Neural progenitor cell (in vitro differentiated cells): Measurements from ENCODE around the gene OVOL3. TPM values are rescaled to one million over a fixed set of nuclear protein-coding genes. Genes with fewer than 3 reads are reported as not detected.

ENCODE experiments used
- DNase-seq: peaks from one replicate; pipeline ENCODE4 v3.0.0-alpha.2; 2016; ENCODE audit warnings: low spot score
- H2AFZ ChIP-seq: fragments of 200-600 bp; sonication (generic); replicated peaks from 2 replicates; pipeline ENCODE4 v1.6.1; 2016; ENCODE audit warnings: antibody characterized with exemption
- H3F3A ChIP-seq: fragments of 200-600 bp; sonication (generic); 2 replicates; pipeline ENCODE4 v1.6.1; 2016; ENCODE audit warnings: antibody characterized with exemption, low read depth
- H3K27ac ChIP-seq: fragments of 200-600 bp; sonication (generic); 2 replicates; pipeline ENCODE4 v1.5.1; 2016; ENCODE audit warnings: mild to moderate bottlenecking
- H3K27me3 ChIP-seq: fragments of 200-600 bp; sonication (generic); 2 replicates; pipeline ENCODE4 v1.6.1; 2016; ENCODE audit warnings: mild to moderate bottlenecking, moderate library complexity
- H3K36me3 ChIP-seq: fragments of 200-600 bp; sonication (generic); 2 replicates; pipeline ENCODE4 v1.5.1; 2016
- H3K4me1 ChIP-seq: fragments of 200-600 bp; sonication (generic); 2 replicates; pipeline ENCODE4 v1.6.1; 2016; ENCODE audit warnings: mixed run types
- H3K4me2 ChIP-seq: fragments of 200-600 bp; sonication (generic); 2 replicates; pipeline ENCODE4 v1.6.1; 2016
- H3K4me3 ChIP-seq: fragments of 200-600 bp; sonication (generic); 2 replicates; pipeline ENCODE4 v1.5.1; 2016
- H3K79me2 ChIP-seq: fragments of 200-600 bp; sonication (generic); 2 replicates; pipeline ENCODE4 v1.6.1; 2016; ENCODE audit warnings: low read depth
- H3K9ac ChIP-seq: fragments of 200-600 bp; sonication (generic); 2 replicates; pipeline ENCODE4 v1.6.1; 2016
- H3K9me3 ChIP-seq: fragments of 200-600 bp; sonication (generic); 2 replicates; pipeline ENCODE4 v1.5.1; 2016; ENCODE audit warnings: low read depth
- H4K20me1 ChIP-seq: fragments of 200-600 bp; sonication (generic); 2 replicates; pipeline ENCODE4 v1.6.1; 2016; ENCODE audit warnings: low read depth
- H3K27ac Mint-ChIP-seq: 3 replicates; pipeline ENCODE4 v1.8.0; 2021; ENCODE audit warnings: mixed read lengths
- H3K27me3 Mint-ChIP-seq: 2 replicates; pipeline ENCODE4 v1.8.0; 2022; ENCODE audit warnings: low read depth, mild to moderate bottlenecking, inconsistent platforms, moderate library complexity, mixed read lengths; ENCODE audit not compliant: insufficient read depth
- H3K36me3 Mint-ChIP-seq: 3 replicates; pipeline ENCODE4 v1.8.0; 2021; ENCODE audit warnings: mixed read lengths
- H3K4me1 Mint-ChIP-seq: 3 replicates; pipeline ENCODE4 v1.8.0; 2021; ENCODE audit warnings: mixed read lengths
- H3K4me3 Mint-ChIP-seq: 3 replicates; pipeline ENCODE4 v1.8.0; 2021; ENCODE audit warnings: mild to moderate bottlenecking, moderate library complexity, mixed read lengths
- H3K9me3 Mint-ChIP-seq: 3 replicates; pipeline ENCODE4 v1.8.0; 2020; ENCODE audit warnings: mixed read lengths
- EZH2 ChIP-seq: fragments of 200-600 bp; sonication (generic); IDR thresholded peaks from 2 replicates; pipeline ENCODE4 v1.6.1; 2017; ENCODE audit warnings: antibody characterized with exemption, mild to moderate bottlenecking, moderate library complexity
- EZH2phosphoT487 ChIP-seq: fragments of 200-600 bp; sonication (generic); IDR thresholded peaks from 2 replicates; pipeline ENCODE4 v1.6.1; 2017; ENCODE audit warnings: antibody characterized with exemption
- total RNA-seq: library from RNA; depleted of rRNA; stranded (reverse); fragments of >200 nt; gene quantifications from 2 replicates; pipeline ENCODE4 v1.2.3, GENCODE V29; 2015; ENCODE audit warnings: low replicate concordance
- TF ChIP-seq, protein P1 (sequence below): fragments of 200-600 bp; sonication (generic); IDR thresholded peaks from 2 replicates; pipeline ENCODE4 v1.5.1; 2017; ENCODE audit warnings: antibody characterized with exemption, mild to moderate bottlenecking

The OVOL3 gene
- total RNA-seq, 1 donor from 2014 or later = not detected

GRCh38 chr19:36112678-36113077 lies 1.7 kb downstream of the OVOL3 start:
- H2AFZ ChIP-seq = no peak overlapping the region
- no peak overlapping the region for H3K9ac ChIP-seq
- no peak overlapping the region for H3K4me2 ChIP-seq
- no peak overlapping the region for H3K27ac Mint-ChIP-seq
- peaks cover 7% of the 10 kb centered on the region for H3K36me3 Mint-ChIP-seq
- DNase-seq = no peak
- H3K4me1 ChIP-seq = peaks cover 23% of the 10 kb centered on the region
- no peaks in the 10 kb centered on the region for H3K9me3 ChIP-seq
- H3K4me3 ChIP-seq = no peak overlapping the region
- H3F3A ChIP-seq = peaks cover 41% of the 10 kb centered on the region
- H4K20me1 ChIP-seq = peaks cover 17% of the 10 kb centered on the region
- H3K36me3 ChIP-seq = no peaks in the 10 kb centered on the region
- H3K9me3 Mint-ChIP-seq = no peaks in the 10 kb centered on the region
- peaks cover 10% of the 10 kb centered on the region for H3K27me3 Mint-ChIP-seq
- H3K79me2 ChIP-seq = peaks cover 29% of the 10 kb centered on the region
- H3K4me3 Mint-ChIP-seq = peak overlapping the region; percentile 96
- TF ChIP-seq, protein P1, sequence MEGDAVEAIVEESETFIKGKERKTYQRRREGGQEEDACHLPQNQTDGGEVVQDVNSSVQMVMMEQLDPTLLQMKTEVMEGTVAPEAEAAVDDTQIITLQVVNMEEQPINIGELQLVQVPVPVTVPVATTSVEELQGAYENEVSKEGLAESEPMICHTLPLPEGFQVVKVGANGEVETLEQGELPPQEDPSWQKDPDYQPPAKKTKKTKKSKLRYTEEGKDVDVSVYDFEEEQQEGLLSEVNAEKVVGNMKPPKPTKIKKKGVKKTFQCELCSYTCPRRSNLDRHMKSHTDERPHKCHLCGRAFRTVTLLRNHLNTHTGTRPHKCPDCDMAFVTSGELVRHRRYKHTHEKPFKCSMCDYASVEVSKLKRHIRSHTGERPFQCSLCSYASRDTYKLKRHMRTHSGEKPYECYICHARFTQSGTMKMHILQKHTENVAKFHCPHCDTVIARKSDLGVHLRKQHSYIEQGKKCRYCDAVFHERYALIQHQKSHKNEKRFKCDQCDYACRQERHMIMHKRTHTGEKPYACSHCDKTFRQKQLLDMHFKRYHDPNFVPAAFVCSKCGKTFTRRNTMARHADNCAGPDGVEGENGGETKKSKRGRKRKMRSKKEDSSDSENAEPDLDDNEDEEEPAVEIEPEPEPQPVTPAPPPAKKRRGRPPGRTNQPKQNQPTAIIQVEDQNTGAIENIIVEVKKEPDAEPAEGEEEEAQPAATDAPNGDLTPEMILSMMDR = no peak
- no peak for TF ChIP-seq EZH2phosphoT487
- TF ChIP-seq EZH2 = no peak
- peaks cover 24% of the 10 kb centered on the region for H3K4me1 Mint-ChIP-seq
- no peak overlapping the region for H3K27ac ChIP-seq
- H3K27me3 ChIP-seq = no peaks in the 10 kb centered on the region

DNA sequence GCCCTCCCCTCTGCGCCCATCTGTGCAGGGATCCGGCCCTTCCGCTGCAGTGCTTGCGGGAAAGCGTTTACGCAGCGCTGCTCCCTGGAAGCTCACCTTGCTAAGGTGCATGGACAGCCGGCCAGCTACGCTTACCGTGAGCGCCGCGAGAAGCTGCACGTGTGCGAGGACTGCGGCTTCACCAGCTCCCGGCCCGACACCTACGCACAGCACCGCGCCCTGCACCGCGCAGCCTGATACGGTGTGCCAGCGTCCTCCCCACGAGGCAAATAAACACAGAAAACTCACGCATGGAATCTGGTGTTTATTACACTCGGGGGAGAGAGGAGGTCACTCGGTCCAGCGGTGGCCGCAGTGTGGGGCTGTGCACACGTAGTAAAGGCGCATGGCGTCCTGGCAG lies 2.5 kb downstream of the OVOL3 start:
- Mint-ChIP-seq H3K36me3 (peaks cover 9% of the 10 kb centered on the region), H3K4me3 (peak overlapping the region; percentile 96), H3K27me3 (peaks cover 13% of the 10 kb centered on the region), H3K4me1 (peaks cover 20% of the 10 kb centered on the region), H3K27ac (no peak overlapping the region), H3K9me3 (no peaks in the 10 kb centered on the region)
- H3K27ac ChIP-seq = no peak overlapping the region
- no peaks in the 10 kb centered on the region for H3K27me3 ChIP-seq
- no peak overlapping the region for H2AFZ ChIP-seq
- H3K9me3 ChIP-seq = no peaks in the 10 kb centered on the region
- peaks cover 23% of the 10 kb centered on the region for H3K4me1 ChIP-seq
- H3F3A ChIP-seq = peaks cover 37% of the 10 kb centered on the region
- H3K4me2 ChIP-seq = peak overlapping the region; percentile 97
- no peak for TF ChIP-seq EZH2phosphoT487
- DNase-seq = no peak
- no peaks in the 10 kb centered on the region for H3K36me3 ChIP-seq
- peak overlapping the region; percentile 85 for H3K4me3 ChIP-seq
- H4K20me1 ChIP-seq = peaks cover 17% of the 10 kb centered on the region
- H3K9ac ChIP-seq = no peak overlapping the region
- peaks cover 29% of the 10 kb centered on the region for H3K79me2 ChIP-seq

DNA sequence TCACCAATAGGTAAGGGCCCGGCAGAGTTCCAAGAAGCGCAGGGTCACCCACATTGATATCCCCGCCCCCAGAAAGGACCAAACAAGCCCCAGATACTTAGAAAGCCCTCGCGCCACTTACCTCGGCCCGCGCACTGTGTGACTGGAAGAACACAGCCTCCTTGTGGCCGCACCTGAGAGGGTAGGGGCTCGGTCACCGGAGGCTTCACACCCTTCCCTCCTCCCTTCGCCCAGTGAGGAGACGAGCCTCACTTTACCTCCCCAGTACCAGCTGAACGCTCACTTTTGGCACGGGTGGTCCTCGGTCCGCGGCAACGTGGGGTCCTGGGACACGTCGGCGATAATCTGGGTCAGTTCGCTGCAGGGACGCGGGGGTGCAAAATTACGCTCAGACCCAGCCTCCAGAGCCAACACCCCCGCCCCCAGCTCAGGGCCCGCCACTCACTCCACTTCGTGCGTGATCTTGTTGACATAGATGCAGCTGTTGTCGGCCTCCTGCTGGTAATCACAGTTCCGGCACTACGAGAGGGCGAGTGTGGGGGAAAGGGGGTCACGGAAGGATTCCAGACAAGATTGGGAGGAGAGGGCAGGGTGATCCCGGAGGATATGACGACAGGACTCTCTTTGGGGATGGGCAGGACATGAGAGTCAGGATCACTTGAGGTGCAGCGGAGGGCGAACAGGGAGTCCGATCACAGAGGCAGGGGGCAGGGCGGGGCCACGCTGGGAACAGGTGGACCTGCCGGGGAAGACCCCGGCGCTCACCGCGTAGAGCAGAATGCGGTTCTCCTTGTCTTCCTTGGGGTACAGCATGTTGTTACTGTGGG lies 3.2 kb downstream of the OVOL3 start:
- H3K9ac ChIP-seq = peak overlapping the region; percentile 45
- peak overlapping the region; percentile 81 for H2AFZ ChIP-seq
- peak overlapping the region; percentile 85 for H3K4me3 ChIP-seq
- peaks cover 17% of the 10 kb centered on the region for H4K20me1 ChIP-seq
- H3K36me3 ChIP-seq = no peaks in the 10 kb centered on the region
- H3K4me1 ChIP-seq = peaks cover 23% of the 10 kb centered on the region
- peak overlapping the region; percentile 96 for H3K4me3 Mint-ChIP-seq
- no peak overlapping the region for H3K27ac ChIP-seq
- H3F3A ChIP-seq = peaks cover 39% of the 10 kb centered on the region
- peaks cover 29% of the 10 kb centered on the region for H3K79me2 ChIP-seq
- no peaks in the 10 kb centered on the region for H3K9me3 Mint-ChIP-seq
- peak overlapping the region; percentile 97 for H3K4me2 ChIP-seq
- DNase-seq = peak; percentile 45
- no peak overlapping the region for H3K27ac Mint-ChIP-seq
- H3K9me3 ChIP-seq = no peaks in the 10 kb centered on the region
- H3K36me3 Mint-ChIP-seq = peaks cover 9% of the 10 kb centered on the region
- TF ChIP-seq, protein P1 = no peak
- TF ChIP-seq EZH2 (no peak), EZH2phosphoT487 (no peak)
- peaks cover 13% of the 10 kb centered on the region for H3K27me3 Mint-ChIP-seq
- peaks cover 20% of the 10 kb centered on the region for H3K4me1 Mint-ChIP-seq
- H3K27me3 ChIP-seq = no peaks in the 10 kb centered on the region
